Endothelial cell of umbilical vein (primary cell): ENCODE results near the gene DZIP3.

ENCODE experiments used
- CTCF ChIP-seq, 2 donors: IDR thresholded peaks; 1 replicate in 1 of 2; 2 replicates in 1 of 2; pipeline ENCODE4 v1.5.1; 2011; ENCODE audit warnings: low read length in 2 of 2, mild to moderate bottlenecking in 2 of 2, moderate library complexity in 2 of 2, control low read depth in 1 of 2, inconsistent platforms in 1 of 2, low read depth in 1 of 2; ENCODE audit not compliant: insufficient read depth in 1 of 2; ENCODE audit errors: extremely low read depth in 1 of 2
- EZH2 ChIP-seq: IDR thresholded peaks from 2 replicates; pipeline ENCODE4 v1.6.1; 2012; ENCODE audit warnings: borderline replicate concordance, low read depth, mild to moderate bottlenecking, moderate library complexity, low read length, inconsistent platforms; ENCODE audit not compliant: severe bottlenecking
- GATA2 ChIP-seq: IDR thresholded peaks from 2 replicates; pipeline ENCODE4 v1.7.0; 2011; ENCODE audit warnings: low read depth, mild to moderate bottlenecking, moderate library complexity, mixed read lengths, low read length; ENCODE audit not compliant: insufficient read length, insufficient read depth
- JUN ChIP-seq: IDR thresholded peaks from 2 replicates; pipeline ENCODE4 v1.6.1; 2011; ENCODE audit warnings: borderline replicate concordance, low read depth; ENCODE audit not compliant: insufficient read length, insufficient read depth
- MAX ChIP-seq: IDR thresholded peaks from 2 replicates; pipeline ENCODE4 v1.6.1; 2011; ENCODE audit not compliant: insufficient read depth, insufficient read length
- MYC ChIP-seq: IDR thresholded peaks from one replicate; pipeline ENCODE4 v1.6.1; 2011; ENCODE audit warnings: mild to moderate bottlenecking, low read depth, low read length
- POLR2A ChIP-seq: IDR thresholded peaks from 2 replicates; pipeline ENCODE4 v1.6.1; 2012; ENCODE audit warnings: low read depth, mild to moderate bottlenecking, control low read depth, low read length
- POLR2AphosphoS5 ChIP-seq: IDR thresholded peaks from 2 replicates; pipeline ENCODE4 v1.6.1; 2012; ENCODE audit warnings: low read depth, mild to moderate bottlenecking, control low read depth, low read length, moderate library complexity; ENCODE audit not compliant: insufficient read depth

- no peak for TF ChIP-seq POLR2A
- no peak for TF ChIP-seq CTCF (IDR thresholded peaks at IDR 0.05; ENCODE audit: extremely low read depth in 1 of 2, insufficient read depth in 1 of 2, low read depth in 1 of 2, low read length in 2 of 2)
- no peak for TF ChIP-seq JUN
- no peak for TF ChIP-seq POLR2AphosphoS5
- TF ChIP-seq MYC: no peak
- TF ChIP-seq MAX: no peak
- no peak for TF ChIP-seq EZH2
- no peak for TF ChIP-seq GATA2
Observed at GRCh38 chr3:108645364-108645763, 55.8 kb downstream of the DZIP3 start.
